ENCODE measurements around the gene LRRC18.
A peak's percentile ranks its signal among the peaks of the same experiment; 100 is the strongest.

Gene LRRC18

DNA sequence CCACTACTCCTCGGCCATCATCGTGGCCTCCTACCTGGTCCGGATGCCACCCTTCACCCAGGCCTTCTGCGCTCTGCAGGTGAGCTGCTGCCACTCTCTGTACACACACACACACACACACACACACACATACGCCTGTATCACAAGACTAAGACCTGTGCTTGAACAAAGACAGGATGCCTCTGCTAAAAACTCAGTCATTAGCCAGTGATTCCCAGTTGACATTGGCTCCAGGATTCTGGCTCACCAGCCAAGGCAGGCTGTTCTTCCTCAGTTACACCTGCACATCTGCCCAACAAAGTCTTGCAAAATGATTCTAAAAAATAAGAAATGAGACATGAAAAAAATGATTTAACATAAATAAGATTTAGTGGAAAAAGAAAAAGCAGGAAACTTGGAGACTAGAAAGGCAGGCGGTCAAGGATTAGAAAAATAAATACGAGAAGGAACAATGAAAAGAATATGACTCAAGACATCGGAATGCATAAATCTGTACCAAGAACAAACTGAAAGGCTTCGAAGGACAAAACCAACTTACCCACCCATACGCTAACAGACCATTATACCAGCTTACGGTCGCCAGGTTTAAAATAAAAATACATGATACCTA is 7.4 kb upstream of the LRRC18 start:
- TF ChIP-seq, protein P1, sequence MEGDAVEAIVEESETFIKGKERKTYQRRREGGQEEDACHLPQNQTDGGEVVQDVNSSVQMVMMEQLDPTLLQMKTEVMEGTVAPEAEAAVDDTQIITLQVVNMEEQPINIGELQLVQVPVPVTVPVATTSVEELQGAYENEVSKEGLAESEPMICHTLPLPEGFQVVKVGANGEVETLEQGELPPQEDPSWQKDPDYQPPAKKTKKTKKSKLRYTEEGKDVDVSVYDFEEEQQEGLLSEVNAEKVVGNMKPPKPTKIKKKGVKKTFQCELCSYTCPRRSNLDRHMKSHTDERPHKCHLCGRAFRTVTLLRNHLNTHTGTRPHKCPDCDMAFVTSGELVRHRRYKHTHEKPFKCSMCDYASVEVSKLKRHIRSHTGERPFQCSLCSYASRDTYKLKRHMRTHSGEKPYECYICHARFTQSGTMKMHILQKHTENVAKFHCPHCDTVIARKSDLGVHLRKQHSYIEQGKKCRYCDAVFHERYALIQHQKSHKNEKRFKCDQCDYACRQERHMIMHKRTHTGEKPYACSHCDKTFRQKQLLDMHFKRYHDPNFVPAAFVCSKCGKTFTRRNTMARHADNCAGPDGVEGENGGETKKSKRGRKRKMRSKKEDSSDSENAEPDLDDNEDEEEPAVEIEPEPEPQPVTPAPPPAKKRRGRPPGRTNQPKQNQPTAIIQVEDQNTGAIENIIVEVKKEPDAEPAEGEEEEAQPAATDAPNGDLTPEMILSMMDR (IDR thresholded peaks at IDR 0.05; ENCODE audit: low read length, missing control alignments), result no peak

DNA sequence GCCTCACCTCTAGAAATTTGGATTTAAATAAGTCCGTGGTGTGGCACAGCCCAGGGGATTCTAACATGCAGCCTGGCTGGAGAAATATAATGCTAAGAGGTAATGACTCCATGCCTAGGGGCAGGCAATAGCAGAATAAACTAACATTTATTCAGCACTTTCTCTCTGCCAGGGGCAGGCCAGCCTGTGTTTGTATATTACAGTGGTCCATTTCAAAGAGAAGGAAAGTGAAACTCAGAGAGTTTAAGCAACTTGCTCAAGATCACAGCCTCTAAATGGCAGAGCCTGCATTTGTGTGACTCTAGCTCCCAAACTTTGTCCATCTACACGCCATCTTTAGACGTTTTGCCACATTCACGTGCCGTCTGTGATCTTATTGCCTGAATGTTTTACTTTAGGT is 6.7 kb upstream of the LRRC18 start:
- DNase-seq (ENCODE audit: low read depth), result no peak
- TF ChIP-seq, protein P1 (IDR thresholded peaks at IDR 0.05; ENCODE audit: low read length, missing control alignments), result no peak
- H3K4me3 ChIP-seq (replicated peaks; ENCODE audit: low read depth, low read length), result no peak overlapping the region

More for the DNA sequence above, 7.4 kb upstream of the LRRC18 start:
- DNase-seq (ENCODE audit: low read depth), result peak; percentile 27
- no peak overlapping the region for H3K4me3 ChIP-seq (replicated peaks; ENCODE audit: low read depth, low read length)

DNA sequence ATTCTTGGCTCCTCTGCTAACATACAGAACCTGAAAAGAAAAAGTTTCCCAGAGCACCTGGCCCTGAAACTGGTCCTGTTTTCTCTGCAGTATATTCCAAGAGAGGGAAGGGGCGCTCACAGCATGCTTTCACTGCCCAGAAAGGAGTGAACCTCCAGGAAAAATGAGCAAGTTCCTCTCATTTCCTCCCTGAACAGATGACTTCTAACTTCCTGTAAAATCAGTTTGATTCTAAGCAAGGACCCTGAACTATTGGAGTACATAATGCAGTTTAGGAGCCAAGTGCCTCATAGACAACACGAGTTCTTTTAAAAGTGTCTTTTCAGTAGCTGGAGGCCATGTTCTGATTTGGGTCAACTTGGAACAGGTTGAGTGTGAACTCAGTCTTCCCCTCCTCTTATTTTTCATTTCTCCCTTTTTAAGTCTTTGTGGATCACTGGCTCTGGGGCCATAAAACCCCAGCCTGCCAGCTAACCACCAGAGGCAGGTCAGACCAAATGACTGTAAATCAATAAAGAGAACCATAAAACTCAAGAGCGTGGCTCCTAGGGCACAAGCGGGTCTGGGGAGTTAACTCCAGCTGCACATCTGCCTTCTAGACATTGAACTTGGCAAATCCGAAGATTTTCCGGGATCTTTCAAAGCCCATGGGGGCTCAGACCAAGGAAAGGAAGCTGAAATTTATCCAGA is 5.9 kb upstream of the LRRC18 start:
- DNase-seq (ENCODE audit: low read depth), result no peak
- TF ChIP-seq, protein P1 (IDR thresholded peaks at IDR 0.05; ENCODE audit: low read length, missing control alignments), result no peak
- H3K4me3 ChIP-seq (replicated peaks; ENCODE audit: low read depth, low read length), result no peak overlapping the region

DNA sequence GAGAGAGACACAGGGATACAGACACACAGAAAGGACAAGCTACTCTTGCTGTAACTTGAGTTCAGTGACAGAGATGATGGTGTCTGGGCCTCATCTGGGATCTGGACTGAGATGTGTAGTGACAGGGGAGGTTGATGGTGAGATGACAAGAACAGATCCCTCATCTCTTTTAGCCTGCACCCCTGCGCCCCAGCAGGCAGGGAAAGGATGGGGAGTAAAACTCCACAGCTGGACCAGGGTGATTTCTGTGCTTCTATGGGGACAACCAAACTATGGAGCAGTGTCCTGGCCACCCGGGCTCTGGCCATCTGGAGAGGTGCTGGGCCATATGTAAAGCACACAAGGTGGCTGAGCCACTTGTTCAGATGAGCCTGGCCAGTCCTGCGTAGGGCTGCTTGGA is 4.5 kb upstream of the LRRC18 start:
- no peak overlapping the region for H3K4me3 ChIP-seq (replicated peaks; ENCODE audit: low read depth, low read length)
- DNase-seq (ENCODE audit: low read depth), result no peak
- TF ChIP-seq, protein P1 (IDR thresholded peaks at IDR 0.05; ENCODE audit: low read length, missing control alignments), result no peak

DNA sequence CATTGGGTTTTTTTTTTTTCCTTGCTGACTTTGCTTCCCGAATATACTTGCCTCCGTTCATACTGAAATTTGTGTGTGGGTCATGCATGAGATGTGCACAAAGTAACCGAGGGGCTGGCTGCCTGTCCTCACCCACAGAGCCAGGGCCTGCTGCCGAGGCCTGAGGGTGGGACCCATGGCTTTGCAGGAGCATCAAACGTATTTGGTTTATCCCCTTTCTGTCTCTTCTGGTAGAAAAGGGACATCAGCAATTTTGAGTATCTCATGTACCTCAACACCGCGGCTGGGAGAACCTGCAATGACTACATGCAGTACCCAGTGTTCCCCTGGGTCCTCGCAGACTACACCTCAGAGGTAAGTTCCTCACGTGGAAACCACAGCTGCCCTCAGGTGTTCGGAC is 3.5 kb upstream of the LRRC18 start:
- H3K4me3 ChIP-seq (replicated peaks; ENCODE audit: low read depth, low read length), result no peak overlapping the region
- DNase-seq (ENCODE audit: low read depth), result no peak
- TF ChIP-seq, protein P1 (IDR thresholded peaks at IDR 0.05; ENCODE audit: low read length, missing control alignments), result no peak

DNA sequence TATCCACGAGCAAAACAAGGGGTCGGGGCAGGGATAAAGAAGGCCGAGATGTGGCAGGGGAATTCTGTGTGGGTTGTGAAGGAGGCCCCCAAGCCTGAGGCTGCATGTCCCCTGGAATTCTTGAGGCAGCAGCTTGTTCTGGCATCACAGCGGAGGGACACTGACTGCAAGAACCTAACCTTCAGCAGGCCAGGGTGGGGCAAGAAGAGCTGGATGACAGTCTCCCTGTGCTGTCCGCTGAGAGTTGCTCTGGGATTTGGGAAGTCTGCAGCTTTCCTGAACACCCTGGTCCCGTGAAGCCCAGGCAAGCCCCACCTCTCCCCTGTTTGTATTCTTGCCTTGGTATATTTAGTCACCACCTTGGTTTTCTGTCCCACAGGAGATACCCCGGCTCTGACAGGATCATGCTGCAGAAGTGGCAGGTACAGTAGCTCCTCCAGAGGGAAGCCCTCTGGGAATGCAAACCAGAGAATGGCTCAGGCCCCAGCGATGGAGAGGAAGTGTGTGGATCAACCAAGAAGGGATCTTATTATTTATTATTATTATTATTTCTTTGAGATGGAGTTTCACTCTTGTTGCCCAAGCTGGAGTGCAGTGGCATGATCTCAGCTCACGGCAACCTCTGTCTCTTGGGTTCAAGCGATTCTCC is 1.9 kb upstream of the LRRC18 start:
- H3K4me3 ChIP-seq (replicated peaks; ENCODE audit: low read depth, low read length), result no peak overlapping the region
- TF ChIP-seq, protein P1 (IDR thresholded peaks at IDR 0.05; ENCODE audit: low read length, missing control alignments), result no peak
- DNase-seq (ENCODE audit: low read depth), result no peak
